Progenitor cell of endocrine pancreas (in vitro differentiated cells): Measurements from ENCODE around the gene PPP2R2C. TPM values are rescaled to one million over a fixed set of nuclear protein-coding genes. Genes with fewer than 3 reads are reported as not detected.

ENCODE experiments used
- DNase-seq: peaks from one replicate; pipeline ENCODE4 v3.0.0; 2021; ENCODE audit warnings: low spot score; ENCODE audit not compliant: unreplicated experiment
- H3K27ac Mint-ChIP-seq: 2 replicates; pipeline ENCODE4 v1.8.0; 2021; ENCODE audit warnings: mild to moderate bottlenecking, moderate library complexity, mixed read lengths
- H3K27me3 Mint-ChIP-seq: 2 replicates; pipeline ENCODE4 v1.8.0; 2021; ENCODE audit warnings: mixed read lengths
- H3K36me3 Mint-ChIP-seq: 2 replicates; pipeline ENCODE4 v1.8.0; 2022; ENCODE audit warnings: mixed read lengths; ENCODE audit not compliant: insufficient read depth
- H3K4me1 Mint-ChIP-seq: 2 replicates; pipeline ENCODE4 v1.8.0; 2021; ENCODE audit warnings: low read depth, mixed read lengths
- H3K4me3 Mint-ChIP-seq: 2 replicates; pipeline ENCODE4 v1.8.0; 2021; ENCODE audit warnings: low read depth, mild to moderate bottlenecking, moderate library complexity, mixed read lengths
- H3K9me3 Mint-ChIP-seq: 2 replicates; pipeline ENCODE4 v1.8.0; 2021; ENCODE audit warnings: low read depth, mixed read lengths
- CTCF ChIP-seq: fragments of 200-600 bp; sonication (generic); IDR thresholded peaks from one replicate; pipeline ENCODE4 v1.5.0; 2021; ENCODE audit warnings: antibody characterized with exemption, mild to moderate bottlenecking; ENCODE audit not compliant: unreplicated experiment
- total RNA-seq: library from RNA; stranded (reverse); gene quantifications from 2 replicates; pipeline ENCODE4 v1.2.1, GENCODE V29; 2021

Gene PPP2R2C
- total RNA-seq, 1 donor from 2014 or later: 0.19 TPM

GRCh38 chr4:6355052-6355451, 117.4 kb downstream of the PPP2R2C start:
- H3K9me3 Mint-ChIP-seq: no peaks in the 10 kb centered on the region
- peaks cover 4% of the 10 kb centered on the region for H3K4me1 Mint-ChIP-seq
- peaks cover 6% of the 10 kb centered on the region for H3K27me3 Mint-ChIP-seq
- no peak overlapping the region for H3K27ac Mint-ChIP-seq
- H3K4me3 Mint-ChIP-seq: no peak overlapping the region
- no peaks in the 10 kb centered on the region for H3K36me3 Mint-ChIP-seq
- DNase-seq: no peak
- TF ChIP-seq CTCF: no peak

- H3K4me3 Mint-ChIP-seq: no peak overlapping the region
- peaks cover 4% of the 10 kb centered on the region for H3K4me1 Mint-ChIP-seq
- no peak overlapping the region for H3K27ac Mint-ChIP-seq
- H3K9me3 Mint-ChIP-seq: no peaks in the 10 kb centered on the region
- TF ChIP-seq CTCF: no peak
- H3K27me3 Mint-ChIP-seq: peaks cover 6% of the 10 kb centered on the region
- no peak for DNase-seq
- no peaks in the 10 kb centered on the region for H3K36me3 Mint-ChIP-seq
Observed at GRCh38 chr4:6354626-6355025, 117.8 kb downstream of the PPP2R2C start.

GRCh38 chr4:6354119-6354518, 118.3 kb downstream of the PPP2R2C start:
- Mint-ChIP-seq H3K27ac (no peak overlapping the region), H3K4me3 (no peak overlapping the region)
- DNase-seq: no peak

GRCh38 chr4:6352031-6352692, 120.3 kb downstream of the PPP2R2C start:
- no peak overlapping the region for H3K27ac Mint-ChIP-seq
- no peaks in the 10 kb centered on the region for H3K9me3 Mint-ChIP-seq
- peaks cover 4% of the 10 kb centered on the region for H3K4me1 Mint-ChIP-seq
- no peaks in the 10 kb centered on the region for H3K36me3 Mint-ChIP-seq
- no peak overlapping the region for H3K4me3 Mint-ChIP-seq
- no peak for DNase-seq
- H3K27me3 Mint-ChIP-seq: peaks cover 16% of the 10 kb centered on the region
- no peak for TF ChIP-seq CTCF

More at GRCh38 chr4:6354119-6354518, 118.3 kb downstream of the PPP2R2C start:
- H3K9me3 Mint-ChIP-seq: no peaks in the 10 kb centered on the region
- H3K27me3 Mint-ChIP-seq: peaks cover 7% of the 10 kb centered on the region
- H3K4me1 Mint-ChIP-seq: peaks cover 4% of the 10 kb centered on the region
- no peaks in the 10 kb centered on the region for H3K36me3 Mint-ChIP-seq
- TF ChIP-seq CTCF: no peak

- Mint-ChIP-seq H3K9me3 (no peaks in the 10 kb centered on the region), H3K4me3 (no peak overlapping the region), H3K27me3 (peaks cover 16% of the 10 kb centered on the region), H3K4me1 (peaks cover 4% of the 10 kb centered on the region), H3K27ac (no peak overlapping the region), H3K36me3 (no peaks in the 10 kb centered on the region)
- TF ChIP-seq CTCF: no peak
- no peak for DNase-seq
Observed at GRCh38 chr4:6351246-6352000, 121.0 kb downstream of the PPP2R2C start.
